Left hindlimb (tissue), 1 donor: ENCODE measurements around the gene RBAK.
"Not testable (repeated sequence)": the region's sequence is repeated elsewhere in the genome, so short reads cannot be mapped to it uniquely, and the experiment has no call there.

Experiments used
- DNase-seq: peaks from one replicate; pipeline ENCODE4 v3.0.0-alpha.2; 2018

The RBAK gene

DNA sequence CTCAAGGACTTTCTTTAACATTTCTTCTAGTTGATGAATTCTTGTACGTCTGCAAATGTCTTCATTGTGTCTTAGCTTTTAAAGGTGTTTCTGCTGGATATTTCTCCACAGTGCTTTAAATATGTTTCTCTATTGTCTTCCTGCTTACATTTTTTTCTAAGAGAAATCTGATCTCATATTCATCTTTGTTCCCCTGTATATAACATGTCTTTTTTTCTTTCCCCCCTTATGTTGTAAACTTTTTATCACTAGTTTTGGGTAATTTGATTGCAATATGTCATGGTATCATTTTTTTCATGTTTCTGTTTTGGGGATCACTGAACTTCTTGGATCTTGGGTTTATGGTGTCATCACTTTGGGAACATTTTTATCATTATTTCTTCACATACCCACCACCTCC lies 7.5 kb downstream of the RBAK start:
- no peak for DNase-seq

DNA sequence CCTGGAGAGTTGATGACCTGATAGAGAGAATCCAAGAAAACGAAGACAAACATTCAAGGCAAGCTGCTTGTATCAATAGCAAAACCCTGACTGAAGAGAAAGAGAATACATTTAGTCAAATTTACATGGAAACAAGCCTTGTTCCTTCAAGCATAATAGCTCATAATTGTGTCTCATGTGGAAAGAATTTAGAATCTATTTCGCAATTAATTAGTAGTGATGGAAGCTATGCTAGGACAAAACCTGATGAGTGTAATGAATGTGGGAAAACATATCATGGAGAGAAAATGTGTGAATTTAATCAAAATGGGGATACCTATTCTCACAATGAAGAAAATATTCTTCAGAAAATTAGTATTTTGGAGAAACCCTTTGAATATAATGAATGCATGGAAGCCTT lies 18.0 kb downstream of the RBAK start:
- DNase-seq = no peak

DNA sequence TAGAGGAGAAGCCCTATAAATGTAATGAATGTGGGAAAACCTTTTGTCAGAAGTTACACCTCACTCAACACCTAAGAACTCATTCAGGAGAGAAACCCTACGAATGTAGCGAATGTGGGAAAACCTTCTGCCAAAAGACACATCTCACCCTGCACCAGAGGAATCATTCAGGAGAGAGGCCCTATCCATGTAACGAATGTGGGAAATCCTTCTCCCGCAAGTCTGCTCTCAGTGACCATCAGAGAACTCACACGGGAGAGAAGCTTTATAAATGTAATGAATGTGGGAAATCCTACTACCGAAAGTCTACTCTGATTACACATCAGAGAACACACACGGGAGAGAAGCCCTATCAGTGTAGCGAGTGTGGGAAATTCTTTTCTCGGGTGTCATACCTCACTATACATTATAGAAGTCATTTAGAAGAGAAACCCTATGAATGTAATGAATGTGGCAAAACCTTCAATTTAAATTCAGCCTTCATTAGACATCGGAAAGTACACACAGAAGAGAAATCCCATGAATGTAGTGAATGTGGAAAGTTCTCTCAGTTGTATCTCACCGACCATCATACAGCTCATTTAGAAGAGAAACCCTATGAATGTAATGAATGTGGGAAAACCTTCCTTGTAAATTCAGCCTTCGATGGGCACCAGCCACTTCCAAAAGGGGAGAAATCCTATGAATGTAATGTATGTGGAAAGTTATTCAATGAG lies 18.9 kb downstream of the RBAK start:
- DNase-seq = no peak

DNA sequence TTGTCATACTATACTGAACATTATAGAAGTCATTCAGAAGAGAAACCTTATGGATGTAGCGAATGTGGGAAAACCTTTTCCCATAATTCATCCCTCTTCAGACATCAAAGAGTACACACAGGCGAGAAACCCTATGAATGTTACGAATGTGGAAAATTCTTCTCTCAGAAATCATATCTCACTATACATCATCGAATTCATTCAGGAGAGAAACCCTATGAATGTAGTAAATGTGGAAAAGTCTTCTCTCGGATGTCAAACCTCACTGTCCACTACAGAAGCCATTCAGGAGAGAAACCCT lies 19.4 kb downstream of the RBAK start:
- no peak for DNase-seq

DNA sequence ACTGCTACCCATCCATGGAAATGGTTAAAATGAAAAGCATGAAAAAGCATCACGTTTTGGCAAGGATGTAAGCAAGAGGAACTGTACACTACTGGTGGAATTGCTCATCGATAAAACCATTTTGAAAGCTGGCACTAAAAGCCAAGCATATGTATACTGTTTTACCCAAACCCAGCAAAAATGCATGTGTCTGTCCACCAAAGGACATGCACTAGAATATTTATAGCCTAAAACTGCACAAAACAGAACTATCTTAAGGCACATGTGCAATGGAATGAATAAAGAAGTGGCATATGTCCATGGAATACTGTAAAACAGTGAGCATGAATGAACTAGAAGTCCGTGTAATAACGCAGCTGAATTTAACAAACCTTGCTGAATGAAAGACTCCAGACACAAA lies 22.9 kb downstream of the RBAK start:
- DNase-seq = no peak

DNA sequence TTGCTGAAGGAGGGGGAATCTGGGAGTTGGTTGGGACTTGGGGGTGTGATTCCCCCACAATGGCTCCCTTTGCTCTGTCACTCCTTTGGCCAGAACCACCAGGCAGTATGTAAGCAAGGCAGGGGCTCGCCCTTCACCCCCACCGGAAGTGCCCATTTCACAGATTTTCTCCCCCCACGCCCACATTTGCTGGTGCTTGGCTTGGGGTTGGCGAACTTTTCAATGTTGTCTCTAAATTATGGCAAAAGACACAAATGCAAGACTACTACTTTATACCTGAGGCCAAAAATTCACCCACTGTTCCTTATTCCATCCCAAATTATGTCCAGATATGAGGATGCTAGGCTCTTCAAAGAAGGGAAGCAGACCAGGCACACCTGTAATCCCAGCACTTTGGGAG lies 24.5 kb downstream of the RBAK start:
- no peak for DNase-seq

DNA sequence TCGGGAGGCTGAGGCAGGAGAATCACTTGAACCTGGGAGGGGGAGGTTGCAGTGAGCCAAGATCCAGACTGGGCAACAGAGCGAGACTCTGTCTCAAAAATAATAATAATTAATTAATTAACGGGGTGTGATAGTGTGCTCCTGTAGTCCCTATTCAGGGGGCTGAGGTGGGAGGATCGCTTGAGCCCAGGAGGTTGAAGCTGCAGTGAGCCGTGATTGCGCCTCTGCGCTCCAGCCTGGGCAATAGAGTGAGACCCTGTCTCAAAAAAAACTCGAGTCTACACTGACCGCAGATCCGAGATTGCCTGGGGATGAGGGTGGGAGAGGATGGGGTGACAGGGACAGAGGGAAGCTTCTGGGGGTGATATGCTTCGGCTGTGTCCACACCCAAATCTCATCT lies 29.5 kb downstream of the RBAK start:
- DNase-seq = not testable (repeated sequence)

DNA sequence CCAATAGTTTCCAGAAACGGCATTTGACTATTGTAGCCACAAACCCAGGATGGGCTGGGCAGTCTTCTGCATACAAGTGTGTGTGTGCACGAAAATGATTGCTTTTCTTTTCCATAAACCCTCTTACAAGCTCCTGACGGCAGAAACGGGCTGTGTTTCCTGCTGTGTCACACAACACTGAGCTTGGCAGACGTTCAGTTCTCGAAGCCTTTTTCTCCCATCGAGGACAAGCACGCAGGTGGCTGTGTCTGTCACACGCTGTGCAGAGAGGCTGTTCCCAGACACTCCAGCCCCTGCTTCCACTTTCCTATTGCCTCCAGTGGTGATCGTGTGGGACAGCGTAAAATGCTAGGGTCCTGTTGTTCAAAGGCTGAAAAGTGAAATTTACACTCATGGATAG lies 32.1 kb downstream of the RBAK start:
- no peak for DNase-seq

DNA sequence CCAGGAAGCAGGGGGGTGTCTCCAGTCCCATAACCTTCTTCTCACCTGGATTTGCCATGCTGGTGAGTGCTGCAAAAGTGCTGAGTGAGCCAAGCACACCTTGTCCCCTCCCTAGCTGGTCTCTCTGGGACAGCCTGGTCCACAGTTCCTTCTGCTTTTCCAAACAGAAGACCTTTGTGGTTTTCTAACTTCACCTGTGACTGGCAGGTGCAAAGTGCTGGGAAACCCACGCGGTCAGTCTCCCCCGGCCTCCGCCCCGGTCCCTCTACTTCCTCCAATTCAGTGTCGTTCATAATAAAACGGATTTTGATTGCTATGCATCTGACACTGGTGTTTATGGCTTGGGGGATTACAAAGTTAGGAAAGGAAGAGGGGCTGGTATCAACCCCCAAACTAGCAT lies 37.1 kb downstream of the RBAK start:
- no peak for DNase-seq

DNA sequence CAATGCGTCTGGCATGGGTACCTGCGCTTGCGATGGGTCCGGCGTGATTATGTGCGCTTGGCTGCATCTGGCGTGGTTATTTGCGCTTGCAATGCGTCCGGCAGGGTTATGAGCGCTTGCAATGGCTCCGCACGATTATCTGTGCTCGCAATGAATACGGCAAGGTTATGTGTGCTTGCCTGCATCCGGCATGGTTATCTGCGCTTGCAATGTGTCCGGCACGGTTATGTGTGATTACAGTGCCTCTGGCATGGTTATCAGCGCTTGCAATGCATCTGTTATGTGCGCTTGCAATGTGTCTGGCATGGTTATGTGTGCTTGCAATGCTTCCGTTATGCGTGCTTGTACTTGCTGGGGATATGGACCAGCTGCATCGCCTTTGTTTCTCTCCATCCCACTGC lies 37.7 kb downstream of the RBAK start:
- no peak for DNase-seq

DNA sequence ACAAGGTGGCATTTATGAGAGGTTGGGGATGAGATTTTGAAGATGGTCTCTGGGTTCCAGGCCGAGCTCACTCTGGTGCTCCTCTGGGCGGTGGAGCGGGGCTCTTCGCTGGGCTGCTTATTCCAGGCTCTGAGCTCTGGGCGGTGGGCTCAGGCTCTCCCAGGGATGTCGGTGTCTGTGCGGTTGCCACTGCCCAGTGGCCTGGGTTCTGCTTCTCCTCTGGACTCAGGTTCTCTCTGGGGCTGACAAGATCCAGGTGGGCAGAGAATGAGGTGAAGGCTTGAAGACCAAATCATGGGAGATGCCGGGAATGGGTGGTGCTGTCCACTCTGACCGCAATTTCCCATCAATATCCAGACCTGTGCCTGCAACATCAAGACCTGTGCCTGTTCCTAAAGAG lies 40.6 kb downstream of the RBAK start:
- no peak for DNase-seq

DNA sequence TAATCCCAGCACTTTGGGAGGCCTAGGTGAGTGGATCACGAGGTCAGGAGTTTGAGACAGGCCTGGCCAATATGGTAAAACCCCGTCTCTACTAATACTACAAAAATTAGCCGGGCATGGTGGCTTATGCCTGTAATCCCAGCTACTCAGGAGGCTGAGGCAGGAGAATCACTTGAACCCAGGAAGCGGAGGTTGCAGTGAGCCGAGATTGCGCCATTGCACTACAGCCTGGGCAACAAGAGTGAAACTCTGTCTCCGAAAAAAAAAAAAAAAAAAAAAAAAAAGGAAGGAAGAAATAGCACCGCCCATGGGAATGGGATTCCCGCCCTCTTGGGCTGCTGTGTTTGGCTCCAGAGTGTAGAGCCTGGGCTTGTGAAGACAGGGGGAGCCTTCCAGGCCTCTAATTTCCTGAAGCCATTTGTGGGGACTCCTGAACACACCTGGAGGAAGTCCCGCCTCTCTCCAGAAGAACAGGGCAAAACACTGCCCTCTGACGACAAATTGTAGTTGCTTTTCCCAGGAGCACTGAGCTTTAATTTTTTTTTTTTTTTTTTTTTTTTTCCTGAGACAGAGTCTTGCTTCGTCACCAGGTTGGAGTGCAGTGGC lies 42.7 kb downstream of the RBAK start:
- not testable (repeated sequence) for DNase-seq

DNA sequence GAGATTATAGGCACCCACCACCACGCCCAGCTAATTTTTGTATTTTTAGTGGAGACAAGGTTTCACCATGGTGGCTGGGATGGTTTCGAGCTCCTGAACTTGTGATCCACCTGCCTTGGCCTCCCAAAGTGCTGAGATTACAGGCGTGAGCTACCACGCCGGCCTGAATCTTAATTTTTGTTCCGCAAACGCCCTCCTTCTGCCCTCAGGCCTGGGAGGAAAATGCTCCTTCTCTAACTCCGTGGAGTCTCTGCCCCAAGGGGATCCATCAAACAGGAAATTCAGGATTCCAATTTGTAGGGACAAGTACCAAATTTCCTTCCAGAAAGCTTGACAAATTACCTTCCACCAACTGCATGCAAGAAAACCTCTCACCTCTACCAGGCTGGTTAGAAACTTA lies 43.2 kb downstream of the RBAK start:
- DNase-seq = no peak

DNA sequence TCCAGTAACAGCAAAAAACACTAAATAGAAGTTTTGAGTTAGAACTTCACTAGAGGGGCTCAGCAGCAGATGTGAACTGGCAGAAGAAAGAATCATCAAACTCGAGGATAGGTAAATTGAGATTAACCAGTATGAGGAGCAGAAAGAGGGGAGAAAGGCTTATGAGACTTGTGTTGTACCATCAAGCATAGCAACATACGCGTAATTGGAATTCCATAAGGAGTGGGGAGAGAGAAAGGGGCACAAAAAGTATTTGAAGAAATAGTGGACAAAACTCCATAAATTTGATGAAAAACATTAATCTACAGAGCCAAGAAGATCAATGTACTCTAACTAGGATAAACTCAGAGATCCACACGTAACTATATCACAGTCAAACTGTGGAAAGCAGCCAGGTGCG lies 48.3 kb downstream of the RBAK start:
- DNase-seq = no peak

DNA sequence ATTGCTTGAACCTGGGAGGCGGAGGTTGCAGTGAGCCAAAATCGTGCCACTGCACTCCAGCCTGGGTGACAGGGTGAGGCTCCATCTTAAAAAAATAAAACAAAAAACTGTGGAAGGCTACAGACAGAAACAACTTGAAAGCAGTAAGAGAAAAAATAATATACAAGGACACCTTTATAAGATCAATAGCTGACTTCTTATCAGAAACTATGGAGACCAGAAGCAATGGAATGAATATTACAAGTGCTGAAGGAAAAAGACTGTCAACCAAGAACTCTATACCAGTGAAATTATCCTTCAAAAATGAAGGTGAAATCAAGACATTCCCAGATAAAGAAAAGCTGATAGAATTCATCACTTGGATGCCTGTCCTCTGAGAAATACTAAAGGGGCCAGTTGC lies 49.0 kb downstream of the RBAK start:
- no peak for DNase-seq

DNA sequence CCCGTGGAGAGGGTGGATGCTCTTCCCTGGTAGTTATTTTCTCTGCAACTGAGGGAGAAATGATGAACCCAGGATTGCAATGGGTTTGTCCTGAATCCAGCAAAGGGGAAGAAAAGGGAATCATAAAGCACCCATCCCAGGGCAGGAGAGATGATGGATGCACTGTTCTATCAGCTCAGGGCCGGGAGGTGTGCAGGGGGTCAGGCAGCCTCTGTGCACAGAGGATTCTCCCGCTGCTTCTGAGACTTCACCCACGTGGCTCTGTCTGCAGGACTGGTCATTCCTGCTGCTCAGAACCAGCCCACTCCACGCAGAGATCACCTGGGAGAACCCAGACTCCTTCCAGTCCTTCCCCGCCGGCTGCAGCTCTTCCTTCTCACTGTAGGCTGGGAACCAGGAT lies 70.7 kb downstream of the RBAK start:
- no peak for DNase-seq

DNA sequence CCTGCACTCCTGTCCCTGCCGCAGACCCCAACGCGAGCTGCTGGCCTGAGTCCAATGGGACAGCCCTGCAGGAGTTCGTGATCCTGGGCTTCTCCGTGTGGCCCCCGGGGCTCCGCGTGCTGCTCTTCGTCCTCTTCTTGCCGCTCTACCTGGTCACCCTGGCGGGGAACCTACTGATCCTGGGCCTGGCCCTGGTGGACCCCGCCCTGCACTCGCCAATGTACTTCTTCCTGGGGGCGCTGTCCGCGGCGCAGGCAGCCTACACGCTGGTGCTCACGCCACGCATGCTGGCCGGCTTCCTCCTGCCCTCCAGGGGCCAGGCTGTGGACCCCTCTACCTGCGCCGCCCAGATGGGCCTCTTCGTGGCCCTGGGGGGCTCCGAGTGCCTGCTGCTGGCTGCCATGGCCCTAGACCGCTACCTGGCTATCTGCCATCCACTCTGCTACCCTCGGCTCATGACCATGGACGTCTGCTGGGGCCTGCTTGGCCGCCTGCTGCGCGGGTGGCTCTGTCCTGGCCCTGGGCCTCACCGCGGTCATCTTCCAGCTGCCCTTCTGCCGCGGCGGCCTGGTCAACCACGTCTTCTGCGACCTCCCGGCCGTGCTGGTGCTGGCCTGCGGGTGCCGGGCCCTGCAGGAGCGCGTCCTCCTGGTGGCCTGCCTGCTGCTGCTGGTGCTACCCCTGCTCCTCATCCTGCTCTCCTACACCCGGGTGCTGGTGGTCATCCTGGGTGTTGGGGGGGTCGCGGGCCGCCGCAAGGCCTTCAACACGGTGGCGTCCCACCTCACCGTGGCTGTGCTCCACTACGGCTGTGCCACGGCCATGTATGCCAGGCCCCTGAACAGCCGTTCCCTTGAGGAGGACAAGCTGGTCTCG lies 71.7 kb downstream of the RBAK start:
- DNase-seq = no peak
